Hematopoietic multipotent progenitor cell (in vitro differentiated cells): ENCODE data around the gene ELFN1. TPM values are rescaled to one million over a fixed set of nuclear protein-coding genes. Genes with fewer than 3 reads are reported as not detected.
"Not testable (repeated sequence)": the region's sequence is repeated elsewhere in the genome, so short reads cannot be mapped to it uniquely, and the experiment has no call there.

Experiments used
- DNase-seq, 3 donors: peaks; one replicate each; pipeline ENCODE4 v3.0.0-alpha.2; 2011 to 2015; ENCODE audit warnings: low read depth in 2 of 3, low spot score in 2 of 3
- total RNA-seq: library from RNA; depleted of rRNA; stranded (reverse); fragments of >200 nt; gene quantifications from one replicate; pipeline ENCODE4 v1.2.3, GENCODE V29; 2012

Gene ELFN1
- total RNA-seq, 1 donor = 0.27 TPM

- no peak for DNase-seq
Measured at GRCh38 chr7:1706721-1707613, 36.9 kb downstream of the ELFN1 start.

GRCh38 chr7:1707756-1708595 is 37.9 kb downstream of the ELFN1 start:
- DNase-seq = no peak

GRCh38 chr7:1708596-1709251 is 38.6 kb downstream of the ELFN1 start:
- DNase-seq = no peak

- DNase-seq = no peak
Measured at GRCh38 chr7:1709281-1709680, 39.2 kb downstream of the ELFN1 start.

GRCh38 chr7:1709900-1710299 is 39.8 kb downstream of the ELFN1 start:
- peak in 1 of 3 donors; percentile 9 for DNase-seq

GRCh38 chr7:1710936-1711335 is 40.9 kb downstream of the ELFN1 start:
- DNase-seq = no peak

GRCh38 chr7:1712907-1713501 is 42.9 kb downstream of the ELFN1 start:
- DNase-seq = no peak

- DNase-seq = no peak
Measured at GRCh38 chr7:1713502-1714484, 43.7 kb downstream of the ELFN1 start.

GRCh38 chr7:1714583-1715330 is 44.7 kb downstream of the ELFN1 start:
- no peak for DNase-seq

- no peak for DNase-seq
Measured at GRCh38 chr7:1715331-1715625, 45.2 kb downstream of the ELFN1 start.

- no peak for DNase-seq
Measured at GRCh38 chr7:1715671-1716074, 45.6 kb downstream of the ELFN1 start.

GRCh38 chr7:1716263-1717094 is 46.4 kb downstream of the ELFN1 start:
- DNase-seq = no peak

GRCh38 chr7:1717095-1717483 is 47.0 kb downstream of the ELFN1 start:
- no peak for DNase-seq

GRCh38 chr7:1717903-1718676 is 48.0 kb downstream of the ELFN1 start:
- DNase-seq = no peak

- not testable (repeated sequence) for DNase-seq
Measured at GRCh38 chr7:1718850-1719249, 48.8 kb downstream of the ELFN1 start.

- not testable (repeated sequence) for DNase-seq
Measured at GRCh38 chr7:1719256-1719655, 49.2 kb downstream of the ELFN1 start.

GRCh38 chr7:1719913-1720312 is 49.8 kb downstream of the ELFN1 start:
- no peak for DNase-seq
